ENCODE results near the gene REXO4.

REXO4 gene

GRCh38 chr9:133406480-133407307, 11.1 kb downstream of the REXO4 start:
- H3K4me3 ChIP-seq (replicated peaks in 1 of 2; ENCODE audit: low read depth in 2 of 2, low read length in 2 of 2), result no peak overlapping the region
- peak; percentile 79 to 82 for DNase-seq (ENCODE audit: low read depth in 2 of 2)
- TF ChIP-seq CTCF (IDR thresholded peaks at IDR 0.05; ENCODE audit: low read depth, low read length), result peak; percentile 98

DNA sequence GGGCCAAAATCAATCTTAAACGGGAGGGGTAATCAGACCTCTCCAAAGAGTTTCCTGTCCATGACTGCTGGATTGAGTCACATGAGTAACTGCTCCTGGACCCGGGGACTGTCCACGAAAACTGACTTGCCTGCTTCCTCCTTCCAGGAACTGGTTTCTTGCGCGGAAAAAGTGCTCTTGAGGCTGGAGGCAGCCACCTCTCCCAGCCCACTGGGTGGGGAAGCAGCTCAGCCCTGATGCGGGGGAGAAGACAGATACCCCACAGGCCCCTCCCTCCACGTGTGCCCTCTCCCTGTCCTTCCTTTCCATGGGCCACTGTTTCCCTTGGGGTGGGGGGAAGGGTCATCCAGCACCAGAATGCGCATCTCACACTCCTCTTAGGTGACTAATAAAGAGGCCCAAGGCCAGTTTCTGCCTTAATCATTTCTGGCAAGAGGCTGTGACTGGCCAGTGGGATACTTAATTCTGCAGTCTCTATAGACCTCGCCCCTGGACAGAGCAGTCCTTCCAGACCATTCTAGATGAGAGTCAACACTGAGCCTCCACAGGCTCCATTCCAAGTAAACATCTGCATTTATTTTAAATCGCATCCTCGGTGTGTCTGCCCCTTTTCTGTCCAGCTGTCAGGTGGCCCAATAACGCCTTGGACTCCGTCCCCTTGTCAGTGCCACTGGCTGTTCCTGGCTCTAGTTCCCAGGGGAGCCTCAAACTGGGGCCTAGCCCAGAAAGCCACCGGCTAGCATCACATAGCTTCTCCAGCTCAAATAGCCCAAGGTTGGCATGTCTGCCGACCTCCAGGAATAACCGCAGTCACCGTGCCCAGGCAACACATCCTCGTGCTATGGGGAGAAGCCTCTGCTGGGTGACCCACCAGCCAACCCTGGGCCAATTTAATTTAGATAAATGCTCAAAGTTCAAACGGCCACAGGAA, 12.0 kb downstream of the REXO4 start:
- DNase-seq (ENCODE audit: low read depth in 2 of 2), result peak; percentile 36 to 58
- H3K4me3 ChIP-seq (replicated peaks in 1 of 2; ENCODE audit: low read depth in 2 of 2, low read length in 2 of 2), result no peak overlapping the region
- no peak for TF ChIP-seq CTCF (IDR thresholded peaks at IDR 0.05; ENCODE audit: low read depth, low read length)

DNA sequence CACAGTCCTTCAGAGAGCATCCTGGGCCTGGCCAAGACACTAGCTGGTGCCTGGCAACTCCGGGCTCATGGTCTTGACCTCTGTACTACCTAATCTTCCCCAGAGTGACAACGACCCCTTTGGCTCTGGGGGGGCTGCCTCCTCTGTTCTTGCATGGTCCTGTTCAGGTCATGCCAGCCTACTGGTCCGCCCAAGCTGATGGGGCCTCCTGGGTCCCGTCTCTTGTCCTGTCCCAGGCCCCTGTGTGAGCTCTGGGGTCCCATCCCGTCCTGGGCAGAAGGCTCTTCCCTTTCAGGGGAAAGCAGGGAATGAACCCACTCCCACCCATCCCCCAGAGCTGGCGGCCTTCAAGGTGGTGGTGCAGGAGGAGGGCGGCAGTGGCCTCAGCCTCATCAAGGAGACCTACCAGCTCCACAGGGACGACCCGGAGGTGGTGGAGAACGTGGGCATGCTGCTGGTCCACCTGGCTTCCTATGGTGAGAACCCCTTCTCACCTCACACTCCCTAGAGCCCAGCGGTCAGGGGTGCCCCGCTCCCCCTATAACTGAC, 13.3 kb downstream of the REXO4 start:
- H3K4me3 ChIP-seq (replicated peaks in 1 of 2; ENCODE audit: low read depth in 2 of 2, low read length in 2 of 2), result no peak overlapping the region
- TF ChIP-seq CTCF (IDR thresholded peaks at IDR 0.05; ENCODE audit: low read depth, low read length), result no peak
- no peak for DNase-seq (ENCODE audit: low read depth in 2 of 2)

- no peak overlapping the region for H3K4me3 ChIP-seq (replicated peaks in 1 of 2; ENCODE audit: low read depth in 2 of 2, low read length in 2 of 2)
- DNase-seq (ENCODE audit: low read depth in 2 of 2), result peak; percentile 18 to 19
- peak; percentile 54 for TF ChIP-seq CTCF (IDR thresholded peaks at IDR 0.05; ENCODE audit: low read depth, low read length)
These were observed 13.9 kb downstream of the REXO4 start for GRCh38 chr9:133403766-133404453.

- no peak overlapping the region for H3K4me3 ChIP-seq (replicated peaks in 1 of 2; ENCODE audit: low read depth in 2 of 2, low read length in 2 of 2)
- no peak for TF ChIP-seq CTCF (IDR thresholded peaks at IDR 0.05; ENCODE audit: low read depth, low read length)
- DNase-seq (ENCODE audit: low read depth in 2 of 2), result no peak
These were observed 15.1 kb downstream of the REXO4 start for GRCh38 chr9:133402689-133403088.

DNA sequence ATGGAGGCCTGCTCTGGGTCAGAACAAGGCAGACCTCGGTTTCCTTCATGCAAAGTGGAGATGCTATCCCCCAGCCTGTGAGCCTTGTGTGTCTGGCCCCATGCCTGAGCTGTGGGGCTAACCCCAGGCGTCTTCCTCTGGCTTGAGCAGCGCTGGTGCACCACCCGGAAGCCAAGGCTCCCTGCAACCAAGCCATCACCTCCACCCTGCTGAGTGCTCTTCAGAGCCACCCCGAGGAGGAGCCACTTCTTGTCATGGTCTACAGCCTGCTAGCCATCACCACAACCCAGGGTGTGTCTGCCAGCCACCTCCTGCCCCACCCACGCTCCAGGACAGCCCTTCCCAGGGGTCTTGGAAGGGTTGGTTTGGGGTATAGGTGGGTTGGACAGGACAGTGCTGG, 16.2 kb downstream of the REXO4 start:
- H3K4me3 ChIP-seq (replicated peaks in 1 of 2; ENCODE audit: low read depth in 2 of 2, low read length in 2 of 2), result no peak overlapping the region
- TF ChIP-seq CTCF (IDR thresholded peaks at IDR 0.05; ENCODE audit: low read depth, low read length), result no peak
- DNase-seq (ENCODE audit: low read depth in 2 of 2), result no peak
